SHP77 (cell line): ENCODE results near the gene CHAD.

Experiments used
- DNase-seq, 2 experiments: peaks; one replicate each; lab custom pipeline; 2025; lab: John Stamatoyannopoulos, UW

Gene CHAD, protein sequence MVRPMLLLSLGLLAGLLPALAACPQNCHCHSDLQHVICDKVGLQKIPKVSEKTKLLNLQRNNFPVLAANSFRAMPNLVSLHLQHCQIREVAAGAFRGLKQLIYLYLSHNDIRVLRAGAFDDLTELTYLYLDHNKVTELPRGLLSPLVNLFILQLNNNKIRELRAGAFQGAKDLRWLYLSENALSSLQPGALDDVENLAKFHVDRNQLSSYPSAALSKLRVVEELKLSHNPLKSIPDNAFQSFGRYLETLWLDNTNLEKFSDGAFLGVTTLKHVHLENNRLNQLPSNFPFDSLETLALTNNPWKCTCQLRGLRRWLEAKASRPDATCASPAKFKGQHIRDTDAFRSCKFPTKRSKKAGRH

DNA sequence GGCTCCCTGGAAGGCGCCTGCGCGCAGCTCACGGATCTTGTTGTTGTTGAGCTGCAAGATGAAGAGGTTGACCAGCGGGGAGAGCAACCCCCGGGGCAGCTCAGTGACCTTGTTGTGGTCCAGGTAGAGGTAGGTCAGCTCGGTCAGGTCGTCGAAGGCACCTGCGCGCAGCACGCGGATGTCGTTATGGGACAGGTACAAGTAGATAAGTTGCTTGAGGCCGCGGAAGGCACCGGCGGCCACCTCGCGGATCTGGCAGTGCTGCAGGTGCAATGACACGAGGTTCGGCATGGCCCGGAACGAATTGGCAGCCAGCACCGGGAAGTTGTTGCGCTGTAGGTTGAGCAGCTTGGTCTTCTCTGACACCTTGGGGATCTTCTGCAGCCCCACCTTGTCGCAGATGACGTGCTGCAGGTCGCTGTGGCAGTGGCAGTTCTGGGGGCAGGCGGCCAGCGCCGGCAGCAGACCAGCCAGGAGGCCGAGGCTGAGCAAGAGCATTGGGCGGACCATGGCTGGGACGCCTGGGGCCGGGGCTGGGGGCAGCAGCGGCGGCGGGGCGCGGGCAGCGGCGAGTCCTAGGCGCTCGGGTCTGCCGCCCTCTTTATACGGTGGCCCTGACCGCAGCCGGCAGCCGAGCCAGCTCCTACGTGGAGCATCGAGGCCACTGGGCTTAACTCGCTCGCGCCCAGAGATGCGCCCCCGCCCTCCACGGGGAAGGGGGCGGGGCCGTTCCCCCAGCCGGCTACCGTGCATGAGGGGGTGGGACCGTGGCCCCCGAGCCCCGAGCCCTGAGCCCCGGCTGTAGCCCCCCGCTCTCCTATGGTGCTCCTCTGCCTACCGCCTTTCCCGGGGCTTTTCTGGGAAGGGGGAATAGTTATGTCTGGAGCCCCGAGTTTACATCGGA lies at the start of gene CHAD:
CHAD (minus strand) TSS at position 577 of the 904 bp plus-strand sequence; CDS start at position 510, 67 bp downstream.
- no peak for DNase-seq

DNA sequence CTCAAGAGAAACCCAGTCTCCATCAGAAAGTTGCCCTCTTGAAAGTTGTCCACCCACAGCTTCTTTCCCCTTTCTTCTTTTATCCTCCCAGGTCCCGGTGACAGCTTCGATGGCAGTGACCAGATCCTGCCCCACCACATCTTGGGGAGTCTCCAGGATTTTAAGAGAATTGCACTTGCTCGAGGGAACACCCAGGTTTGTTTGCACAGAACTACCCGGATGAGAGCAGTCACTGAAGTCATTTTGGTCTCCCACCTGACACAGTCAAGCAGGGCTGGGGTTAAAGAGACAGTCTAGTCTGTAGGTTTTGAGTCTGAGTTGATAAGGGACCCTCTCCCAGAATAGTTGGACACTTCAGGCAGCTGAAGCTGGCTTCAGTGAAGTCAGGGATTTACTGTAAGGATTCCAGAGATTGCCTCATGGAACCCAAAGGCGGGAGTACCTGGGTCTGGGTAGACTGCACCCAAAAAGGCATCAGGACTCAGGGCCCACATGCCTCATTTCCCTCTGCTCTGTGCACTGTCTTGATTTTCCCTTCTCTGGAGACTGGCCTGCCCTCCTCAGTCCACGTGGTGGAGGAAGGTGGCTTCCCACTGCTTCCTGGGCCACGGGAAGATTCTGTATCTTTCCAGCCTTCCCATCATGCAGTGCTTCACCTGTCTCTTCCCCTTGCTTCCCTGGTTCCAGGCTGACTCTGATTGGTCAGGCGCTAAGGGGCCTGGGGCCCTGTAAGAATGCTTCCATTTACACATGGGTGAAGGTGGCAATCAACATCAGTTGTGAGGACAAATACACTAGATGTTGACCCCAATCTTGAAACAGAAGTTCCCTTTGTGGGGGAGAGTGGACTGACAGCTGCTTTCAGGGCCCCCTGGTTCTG lies 49.1 kb upstream of the CHAD start:
- no peak for DNase-seq

DNA sequence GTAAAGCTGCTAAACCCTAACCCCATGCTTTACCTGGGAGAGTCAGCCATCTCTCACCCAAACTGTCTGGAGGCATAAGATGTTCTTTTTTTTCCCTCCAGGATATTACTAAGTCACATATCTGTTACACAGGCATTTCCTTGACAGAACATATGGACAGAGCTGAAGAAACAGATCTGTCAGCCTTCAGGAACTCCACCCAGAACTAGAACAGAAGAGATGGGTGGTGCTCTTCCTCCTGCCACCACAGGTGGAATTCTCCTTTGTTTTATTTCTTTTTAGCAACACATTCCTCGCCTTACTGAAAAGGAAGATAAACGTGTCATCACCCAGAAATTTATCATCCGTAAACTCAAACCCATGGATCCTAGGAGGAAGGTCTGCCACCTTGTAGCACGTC lies 48.3 kb upstream of the CHAD start:
- DNase-seq: no peak

GRCh38 chr17:50514936-50515702 lies 46.4 kb upstream of the CHAD start:
- DNase-seq: no peak

DNA sequence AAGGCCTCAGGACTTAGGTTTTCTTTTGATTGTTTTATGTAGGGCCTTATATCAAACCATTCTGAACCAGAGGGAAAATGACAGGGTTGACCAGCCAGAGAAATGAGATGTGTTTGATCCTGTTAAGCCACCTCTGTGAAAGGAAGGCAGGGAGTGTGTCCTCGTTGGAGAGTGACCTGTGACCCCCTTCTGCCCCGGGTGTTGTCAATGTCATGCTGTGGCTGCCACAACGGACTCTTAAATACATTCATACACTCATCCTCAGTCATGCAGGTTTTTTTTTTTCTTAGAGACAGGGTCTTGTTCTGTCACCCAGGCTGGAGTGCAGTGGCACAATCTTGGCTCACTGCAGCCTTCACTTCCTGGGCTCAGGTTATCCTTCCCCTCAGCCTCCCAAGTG lies 45.7 kb upstream of the CHAD start:
- no peak for DNase-seq

GRCh38 chr17:50513495-50513894 lies 44.8 kb upstream of the CHAD start:
- DNase-seq: no peak

- DNase-seq: no peak
These were observed 42.4 kb upstream of the CHAD start for GRCh38 chr17:50511058-50511457.

DNA sequence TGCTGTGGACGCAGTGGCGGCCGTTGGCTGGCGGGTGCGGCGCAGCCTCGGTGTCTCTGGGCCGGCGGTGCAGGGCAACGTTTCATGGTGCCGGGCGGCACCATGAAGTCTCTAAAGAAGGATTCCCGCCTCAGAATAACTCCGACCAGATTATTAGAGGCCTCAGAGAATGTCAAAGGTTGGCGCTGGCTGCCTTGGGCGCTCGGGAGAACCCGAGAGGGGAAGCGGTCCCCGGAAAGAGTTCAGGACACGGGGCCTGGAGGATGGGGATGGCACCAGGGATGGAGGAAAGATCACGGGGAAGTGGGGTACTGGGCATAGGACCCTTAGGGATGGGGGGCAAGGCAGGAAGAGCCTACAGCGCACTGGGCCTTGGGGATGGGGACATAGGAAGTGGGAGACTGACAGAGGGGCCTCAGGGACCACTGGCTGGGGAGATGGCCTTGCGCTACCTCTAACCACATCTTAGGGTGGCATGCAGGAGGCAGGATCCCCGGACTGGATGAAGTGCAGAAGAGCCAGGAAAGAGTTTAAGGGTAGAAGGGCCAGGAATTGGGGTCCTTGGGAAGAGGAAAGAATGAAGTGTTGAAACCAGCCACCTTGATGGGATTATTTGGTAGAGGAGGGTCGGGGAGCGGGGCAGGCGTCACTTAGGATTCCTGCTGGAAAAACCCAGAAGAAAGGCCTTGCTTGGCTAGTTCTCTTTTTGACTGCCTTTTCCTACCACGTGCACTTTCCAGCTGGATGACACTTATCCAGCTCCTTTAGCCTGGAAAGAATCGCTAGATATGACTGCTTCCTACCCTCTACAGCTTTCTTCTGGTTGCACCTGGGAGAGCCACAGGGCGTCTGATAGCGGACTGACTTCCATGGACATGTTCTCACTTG lies 40.1 kb upstream of the CHAD start:
- DNase-seq: no peak

GRCh38 chr17:50507871-50508572 lies 39.3 kb upstream of the CHAD start, which contains the start of gene MYCBPAP:
Gene MYCBPAP (plus strand): TSS chr17:50508439. CDS start chr17:50508675, 236 bp downstream.
- peak; percentile 67 to 81 for DNase-seq

- DNase-seq: no peak
These were observed 37.6 kb upstream of the CHAD start for GRCh38 chr17:50506298-50506697.

- no peak for DNase-seq
These were observed 37.0 kb upstream of the CHAD start for GRCh38 chr17:50505591-50506130.

DNA sequence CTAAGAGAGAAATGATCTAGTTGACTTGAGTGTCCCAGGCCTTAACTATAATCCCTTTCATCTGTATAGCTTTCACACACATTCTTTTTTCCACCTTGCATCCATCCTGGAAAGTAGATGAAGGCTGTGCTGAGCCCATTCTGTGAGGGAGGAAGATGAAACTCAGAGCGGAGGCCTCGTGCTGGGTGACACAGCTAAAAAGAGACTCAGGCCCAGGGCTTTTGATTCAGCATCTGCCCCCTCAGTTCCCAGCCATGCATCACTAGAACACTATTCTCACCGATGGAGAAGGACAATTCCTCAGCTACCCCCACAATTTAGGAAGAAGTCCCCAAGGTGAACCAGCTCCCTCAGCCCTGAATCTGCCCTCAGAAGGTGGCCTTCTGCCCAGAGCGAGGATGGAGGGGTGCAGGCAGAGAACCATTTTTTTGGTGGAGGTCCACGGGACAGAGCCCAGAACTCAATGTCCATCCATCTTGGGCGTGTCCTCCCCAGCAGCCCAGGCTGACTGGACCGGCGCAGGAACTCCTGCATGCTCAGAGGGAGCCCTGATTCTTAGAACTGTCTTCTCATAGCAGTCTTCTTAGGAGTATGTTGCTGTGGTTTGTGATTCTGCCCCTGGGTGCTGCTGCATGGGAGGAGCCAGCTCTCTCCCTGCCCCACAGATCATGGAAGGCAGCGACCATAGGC lies 33.8 kb upstream of the CHAD start:
- no peak for DNase-seq

DNA sequence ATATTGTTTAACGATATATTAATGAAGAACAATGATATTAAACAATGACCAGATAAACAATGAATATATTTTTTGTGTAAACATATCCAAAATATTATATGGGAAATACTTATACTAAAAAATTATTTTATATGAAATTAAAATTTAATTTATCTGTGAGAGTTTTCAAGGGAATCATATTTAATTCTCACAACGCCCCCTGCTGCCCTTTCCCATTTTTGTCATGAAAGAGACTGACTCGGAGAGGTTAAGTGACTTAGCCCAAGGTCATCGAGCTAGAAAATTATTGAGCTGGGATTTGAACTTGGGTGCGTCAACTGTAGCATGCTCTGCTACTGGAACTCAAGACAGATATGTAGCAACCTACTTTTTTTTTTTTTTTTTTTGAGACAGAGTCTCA lies 32.4 kb upstream of the CHAD start:
- DNase-seq: peak; percentile 14 to 34

DNA sequence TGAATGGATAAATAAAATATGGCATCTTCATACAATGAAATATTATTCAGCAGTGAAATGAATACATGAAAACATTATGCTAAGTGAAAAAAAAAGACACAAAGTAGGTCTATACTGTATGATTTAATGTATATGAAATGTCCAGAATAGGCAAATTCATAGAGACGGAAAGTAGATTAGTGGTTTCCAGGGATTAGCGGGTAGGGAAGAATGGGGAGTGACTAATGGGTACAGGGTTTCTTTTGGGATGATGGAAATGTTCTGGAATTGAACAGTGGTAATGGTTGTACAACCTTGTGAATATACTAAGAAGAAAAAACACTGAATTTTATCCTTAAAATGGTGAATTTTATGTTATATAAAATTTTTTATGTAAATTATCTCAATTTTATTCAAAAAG lies 31.0 kb upstream of the CHAD start:
- no peak for DNase-seq

DNA sequence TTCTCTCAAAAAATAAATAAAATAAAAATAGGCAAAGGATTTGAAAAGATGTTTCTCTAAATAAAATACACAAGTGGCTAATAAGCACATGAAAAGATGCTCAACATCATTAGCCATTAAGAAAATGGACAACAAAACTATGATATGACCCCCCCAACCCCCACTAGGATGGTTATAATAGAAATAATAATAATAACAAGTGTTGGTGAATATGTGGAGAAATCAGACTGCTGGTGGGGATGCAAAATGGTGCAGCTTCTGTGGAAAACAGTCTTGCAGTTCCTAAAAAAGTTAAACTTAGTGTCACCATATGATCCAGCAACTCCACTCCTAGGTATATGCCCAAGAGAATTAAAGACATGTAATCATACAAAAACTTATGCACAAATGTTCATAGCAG lies 30.6 kb upstream of the CHAD start:
- no peak for DNase-seq

GRCh38 chr17:50498021-50498874 lies 29.6 kb upstream of the CHAD start:
- no peak for DNase-seq

DNA sequence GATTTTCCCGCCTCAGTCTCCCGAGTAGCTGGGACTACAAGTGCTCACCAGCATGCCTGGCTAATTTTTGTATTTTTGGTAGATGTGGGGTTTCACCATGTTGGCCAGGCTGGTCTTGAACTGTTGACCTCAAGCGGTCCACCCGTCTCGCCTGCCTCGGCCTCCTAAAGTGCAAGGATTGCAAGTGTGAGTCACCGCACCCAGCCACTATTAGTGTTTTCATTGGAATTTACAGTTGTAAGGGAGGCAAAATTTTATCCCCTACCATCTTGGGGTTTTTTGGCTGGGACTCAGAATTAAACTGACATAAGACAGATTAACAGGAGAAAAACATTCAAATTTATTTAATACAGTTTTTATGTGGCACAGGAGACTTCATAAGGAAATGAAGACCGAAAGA lies 27.2 kb upstream of the CHAD start:
- no peak for DNase-seq
